OCI-M1 (cell line): Measurements from ENCODE around the gene RPH3AL.
"Not testable (repeated sequence)": the region's sequence is repeated elsewhere in the genome, so short reads cannot be mapped to it uniquely, and the experiment has no call there.

Experiments used
- DNase-seq: peaks from one replicate; lab custom pipeline; 2025; lab: John Stamatoyannopoulos, UW

Gene RPH3AL

GRCh38 chr17:379531-380465 lies 27.2 kb upstream of the RPH3AL start:
- no peak for DNase-seq

GRCh38 chr17:378068-378467 lies 25.5 kb upstream of the RPH3AL start:
- no peak for DNase-seq

GRCh38 chr17:376936-377863 lies 24.6 kb upstream of the RPH3AL start:
- DNase-seq, result no peak

GRCh38 chr17:373613-374230 lies 21.1 kb upstream of the RPH3AL start:
- DNase-seq, result no peak

- no peak for DNase-seq
Observed at GRCh38 chr17:372157-373152, 19.8 kb upstream of the RPH3AL start.

- no peak for DNase-seq
Observed at GRCh38 chr17:371583-371982, 19.0 kb upstream of the RPH3AL start.

GRCh38 chr17:367656-368055 lies 15.0 kb upstream of the RPH3AL start:
- not testable (repeated sequence) for DNase-seq

GRCh38 chr17:366657-367615 lies 14.3 kb upstream of the RPH3AL start:
- DNase-seq, result not testable (repeated sequence)

- no peak for DNase-seq
Observed at GRCh38 chr17:364766-365165, 12.2 kb upstream of the RPH3AL start.

- DNase-seq, result no peak
Observed at GRCh38 chr17:364308-364707, 11.7 kb upstream of the RPH3AL start.

GRCh38 chr17:362721-363120 lies 10.1 kb upstream of the RPH3AL start:
- DNase-seq, result no peak

GRCh38 chr17:360092-360750 lies 7.6 kb upstream of the RPH3AL start:
- DNase-seq, result no peak

- DNase-seq, result no peak
Observed at GRCh38 chr17:358491-359151, 6.0 kb upstream of the RPH3AL start.

GRCh38 chr17:357644-358043 lies 5.0 kb upstream of the RPH3AL start:
- no peak for DNase-seq

GRCh38 chr17:356671-357434 lies 4.2 kb upstream of the RPH3AL start:
- no peak for DNase-seq

- DNase-seq, result no peak
Observed at GRCh38 chr17:354651-355556, 2.3 kb upstream of the RPH3AL start.

GRCh38 chr17:353838-354234 lies 1.2 kb upstream of the RPH3AL start:
- no peak for DNase-seq
